SKM-1 treated with dmso at 0.1 percent for 144 hours (cell line): ENCODE measurements around the gene PIK3R5.
"Not testable (repeated sequence)": the region's sequence is repeated elsewhere in the genome, so short reads cannot be mapped to it uniquely, and the experiment has no call there.

ENCODE experiments used
- DNase-seq: peaks from one replicate; lab custom pipeline; 2025; ENCODE audit not compliant: unreplicated experiment; lab: John Stamatoyannopoulos, UW

PIK3R5 gene

DNA sequence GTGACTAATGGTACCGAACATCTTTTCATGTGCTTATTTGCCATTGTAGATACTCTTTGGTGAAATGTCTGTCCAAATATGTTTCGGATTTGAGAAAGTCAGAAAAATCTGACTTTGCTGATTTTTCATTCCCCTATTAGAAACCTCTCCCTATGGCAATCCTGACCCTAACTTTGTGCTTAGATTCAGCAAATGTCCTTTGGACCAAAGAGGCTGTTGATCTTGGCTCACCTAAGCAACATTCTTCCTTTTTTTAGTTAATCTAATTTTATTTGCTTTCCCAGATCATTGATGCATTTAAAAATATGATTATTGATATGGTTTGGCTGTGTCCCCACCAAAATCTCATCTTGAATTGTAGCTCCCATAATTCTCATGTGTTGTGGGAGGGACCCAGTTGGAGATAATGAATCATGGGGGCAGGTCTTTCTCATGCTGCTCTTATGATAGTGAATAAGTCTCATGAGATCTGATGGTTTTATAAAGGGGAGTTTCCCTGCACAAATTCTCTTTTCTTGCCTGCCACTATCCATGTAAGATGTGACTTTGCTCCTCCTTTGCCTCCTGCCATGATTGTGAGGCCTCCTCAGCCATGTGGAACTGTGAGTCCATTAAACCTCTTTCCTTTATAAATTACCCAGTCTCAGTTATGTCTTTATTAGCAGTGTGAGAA lies 22.9 kb upstream of the PIK3R5 start:
- DNase-seq: not testable (repeated sequence)

DNA sequence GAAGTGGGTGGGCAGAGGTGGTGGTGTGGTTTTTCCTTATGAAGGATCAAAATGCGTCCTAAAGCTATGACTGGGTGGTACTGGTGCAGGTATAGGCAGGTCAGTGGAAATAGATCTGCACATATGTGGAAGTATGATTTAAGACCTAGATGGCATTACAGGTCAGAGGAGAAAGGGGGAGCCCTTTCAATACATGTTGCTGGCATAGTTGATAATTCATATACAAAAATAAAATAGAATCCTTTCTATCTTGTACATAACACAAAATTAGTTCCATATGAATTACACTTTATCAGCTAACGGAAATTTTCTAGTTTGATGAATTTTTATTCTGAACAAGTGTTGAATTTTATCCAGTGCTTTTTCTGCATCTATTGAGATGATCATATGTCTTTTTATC lies 20.8 kb upstream of the PIK3R5 start:
- DNase-seq: no peak

DNA sequence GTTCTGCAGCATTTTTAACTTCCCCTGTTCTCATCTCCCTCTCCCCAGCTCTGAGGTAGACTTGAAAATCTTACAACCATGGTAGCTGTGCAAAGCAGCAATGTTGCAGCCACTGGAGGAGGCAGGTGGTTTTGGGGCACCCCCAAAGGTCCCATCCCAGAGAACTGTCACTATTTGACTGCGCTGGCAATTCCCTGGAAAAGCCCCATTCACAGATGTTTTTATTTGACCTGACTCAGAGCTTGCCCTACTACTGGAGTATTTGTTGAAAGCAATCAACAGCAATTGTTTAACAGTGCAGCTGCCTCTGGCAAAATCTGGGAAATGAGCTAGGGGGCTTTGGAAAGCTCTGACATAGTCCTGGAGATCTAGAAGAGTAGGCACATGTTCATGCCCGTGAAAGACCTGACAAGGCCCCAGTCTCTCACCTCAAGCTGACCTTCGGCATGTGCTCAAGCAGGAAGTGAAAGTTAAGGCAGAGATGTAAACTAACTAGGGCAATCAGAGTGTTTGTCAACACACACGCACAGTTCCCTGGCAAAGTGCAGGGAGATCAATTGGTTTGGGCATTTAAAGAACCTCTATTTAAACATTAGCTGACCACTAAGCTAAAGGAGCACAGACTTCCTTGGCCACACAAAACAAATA lies 19.7 kb upstream of the PIK3R5 start:
- DNase-seq: peak; percentile 3

DNA sequence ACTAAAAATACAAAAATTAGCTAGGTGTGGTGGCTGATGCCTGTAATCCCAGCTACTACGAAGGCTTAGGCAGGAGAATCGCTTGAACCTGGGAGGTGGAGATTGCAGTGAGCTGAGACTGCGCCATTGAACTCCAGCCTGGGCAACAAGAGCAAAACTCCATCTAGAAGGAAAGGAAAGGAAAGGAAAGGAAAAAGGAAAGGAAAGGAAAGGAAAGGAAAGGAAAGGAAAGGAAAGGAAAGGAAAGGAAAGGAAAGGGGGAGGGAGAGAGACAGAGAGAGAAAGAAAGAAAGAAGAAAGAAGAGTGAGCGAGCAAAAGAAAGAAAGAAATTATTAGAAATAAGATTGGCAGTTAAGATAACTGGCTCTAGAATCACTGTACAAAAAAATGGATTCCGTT lies 18.7 kb upstream of the PIK3R5 start:
- not testable (repeated sequence) for DNase-seq

DNA sequence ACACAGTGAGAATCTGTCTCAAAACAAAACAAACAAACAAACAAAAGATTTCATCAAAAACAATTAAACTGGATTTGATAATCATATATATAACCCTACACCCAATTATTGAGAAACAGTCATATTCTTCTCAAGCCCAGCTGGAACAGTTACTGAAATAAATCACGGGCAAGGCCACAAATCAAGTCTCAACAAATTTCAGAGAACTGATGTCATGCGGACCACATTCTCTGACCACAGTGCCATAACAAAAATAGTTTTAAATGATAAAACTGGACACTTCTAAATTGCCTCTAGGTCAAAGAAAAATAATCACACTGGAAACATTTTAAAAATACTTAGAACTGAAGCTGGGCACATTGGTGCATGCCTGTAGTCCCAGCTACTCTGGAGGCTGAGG lies 15.9 kb upstream of the PIK3R5 start:
- no peak for DNase-seq

DNA sequence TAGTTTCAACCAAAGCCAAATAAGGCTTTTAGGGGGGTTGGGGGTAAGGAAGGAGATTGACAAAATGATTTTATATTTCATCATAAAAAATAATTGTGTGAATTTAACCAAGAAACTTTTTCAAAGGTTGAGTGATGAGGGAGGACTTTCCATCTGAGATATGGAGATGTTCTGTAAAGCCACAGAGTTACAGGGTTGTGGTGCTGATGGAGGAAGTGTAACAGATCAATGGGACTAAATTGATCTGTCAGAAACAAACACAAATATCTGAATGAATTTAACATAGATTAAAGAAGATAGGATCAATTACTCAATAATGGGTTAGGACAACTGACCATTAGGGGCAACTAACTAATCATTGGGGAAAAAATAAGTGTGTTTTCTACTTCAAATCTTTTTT lies 14.2 kb upstream of the PIK3R5 start:
- DNase-seq: no peak

DNA sequence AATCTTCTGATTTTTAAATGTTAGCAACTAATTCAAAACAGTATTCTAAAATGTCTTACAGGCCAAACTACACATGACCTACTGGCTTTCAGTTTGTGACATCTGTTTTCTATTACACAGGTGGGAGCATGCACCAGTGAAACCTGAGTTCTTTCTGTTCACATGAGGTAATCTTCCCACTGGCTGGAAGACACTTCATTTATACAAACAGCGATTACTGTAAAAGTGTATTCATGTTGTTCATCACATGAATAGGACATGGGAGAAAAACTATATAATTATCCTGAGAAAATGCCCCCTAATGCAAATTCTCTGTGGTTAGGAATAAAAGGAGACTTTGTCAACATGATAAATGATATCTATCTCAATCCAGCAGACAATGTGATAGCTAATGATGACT lies 11.1 kb upstream of the PIK3R5 start:
- no peak for DNase-seq

DNA sequence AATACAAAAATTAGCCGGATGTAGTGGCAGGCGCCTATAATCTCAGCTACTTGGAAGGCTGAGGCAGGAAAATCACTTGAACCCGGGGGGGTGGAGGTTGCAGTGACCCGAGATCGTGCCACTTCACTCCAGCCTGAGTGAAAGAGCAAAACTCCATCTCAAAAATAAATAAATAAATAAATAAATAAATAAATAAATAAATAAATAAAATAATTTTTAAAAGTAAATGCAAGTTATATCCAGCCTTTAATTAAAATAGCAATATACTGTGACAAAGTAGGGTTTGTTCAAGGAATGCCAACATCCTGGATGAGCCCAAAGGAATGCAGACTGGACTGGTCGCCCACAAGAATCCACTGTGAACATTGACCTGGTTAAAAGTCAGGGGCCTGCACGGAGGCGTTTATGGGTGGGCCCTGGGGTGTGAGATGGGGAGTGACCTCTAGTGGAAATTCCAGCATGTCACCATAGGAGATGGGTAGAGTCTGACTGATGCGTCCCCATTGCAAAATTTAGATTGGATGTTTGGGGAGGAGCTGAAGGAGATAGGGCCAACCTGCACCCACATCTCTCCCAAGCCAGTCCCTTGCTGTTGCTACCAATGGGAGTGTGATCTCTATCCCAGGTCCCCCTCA lies 9.7 kb upstream of the PIK3R5 start:
- DNase-seq: no peak

DNA sequence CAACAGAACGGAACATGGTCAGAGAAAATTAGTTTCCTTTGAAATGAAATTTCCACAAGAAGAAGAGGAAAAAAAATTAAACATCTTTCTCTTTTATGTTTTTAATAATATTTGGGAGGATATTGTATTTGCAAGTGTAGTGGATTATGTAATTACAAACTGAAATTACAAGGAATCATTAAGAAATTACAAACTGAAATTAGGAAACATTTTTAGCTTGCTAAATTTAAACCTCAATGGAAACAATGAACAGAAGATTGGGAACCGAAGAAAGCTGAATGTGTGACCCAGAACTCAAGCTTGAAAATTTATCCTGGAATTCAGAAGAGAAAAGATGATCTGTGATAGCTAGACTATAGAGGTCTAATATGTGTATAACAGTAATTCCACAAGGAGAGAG lies 4.4 kb upstream of the PIK3R5 start:
- DNase-seq: no peak

DNA sequence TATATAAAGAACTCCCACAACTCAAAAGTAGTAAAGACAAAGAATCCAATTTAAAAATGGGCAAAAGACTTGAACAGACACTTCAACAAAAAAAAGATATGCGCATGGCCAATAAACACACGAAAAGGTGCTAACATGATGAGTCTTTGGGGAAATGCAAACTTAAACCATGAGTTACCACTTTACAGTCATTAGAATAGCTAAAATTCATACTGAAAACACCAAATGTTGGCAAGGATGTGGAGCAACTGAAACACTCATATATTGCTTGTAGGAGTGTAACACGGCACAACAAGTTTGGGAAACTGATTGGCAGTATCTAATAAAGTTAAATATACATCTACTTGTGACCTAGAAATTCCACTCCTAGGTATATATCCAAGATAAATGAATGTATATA lies 3.0 kb upstream of the PIK3R5 start:
- no peak for DNase-seq

DNA sequence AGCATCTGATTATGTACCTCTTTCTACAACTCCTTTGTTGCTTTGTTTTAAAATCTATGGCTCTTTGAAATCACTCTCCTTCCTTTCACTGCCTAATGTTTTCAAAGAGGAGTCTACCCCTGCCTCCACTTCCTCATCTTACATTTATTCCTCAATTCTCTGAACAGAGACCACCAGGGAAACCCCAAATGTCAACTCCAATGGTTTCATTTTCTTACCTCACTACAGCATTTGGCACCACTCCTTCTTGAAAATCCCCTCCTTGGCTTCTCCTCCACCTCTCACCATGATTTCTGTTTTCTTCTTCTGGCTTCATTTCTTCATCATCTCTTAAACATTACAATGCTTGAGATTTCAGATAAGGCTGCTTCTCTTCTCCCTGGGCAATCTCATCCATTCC lies 2.4 kb upstream of the PIK3R5 start:
- DNase-seq: no peak

DNA sequence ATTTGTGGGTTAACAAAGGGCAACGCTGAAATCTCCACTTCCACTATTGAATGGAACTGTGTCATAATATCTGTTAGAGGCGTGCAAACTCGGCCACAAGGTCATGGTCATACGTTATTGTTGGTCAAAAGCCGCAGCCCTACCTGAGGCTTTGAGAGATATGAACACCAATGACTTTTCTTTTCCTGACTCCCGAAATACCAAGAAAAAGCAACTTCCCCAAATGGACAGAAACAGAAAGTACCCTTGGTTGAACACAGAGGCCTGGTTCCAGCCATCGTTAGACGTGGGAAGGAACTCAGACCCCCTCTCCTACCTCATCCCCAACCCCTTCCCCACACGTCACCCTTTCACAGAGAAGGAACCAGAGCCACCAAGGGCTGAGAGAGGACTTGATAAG lies 1.4 kb upstream of the PIK3R5 start:
- peak; percentile 75 for DNase-seq

DNA sequence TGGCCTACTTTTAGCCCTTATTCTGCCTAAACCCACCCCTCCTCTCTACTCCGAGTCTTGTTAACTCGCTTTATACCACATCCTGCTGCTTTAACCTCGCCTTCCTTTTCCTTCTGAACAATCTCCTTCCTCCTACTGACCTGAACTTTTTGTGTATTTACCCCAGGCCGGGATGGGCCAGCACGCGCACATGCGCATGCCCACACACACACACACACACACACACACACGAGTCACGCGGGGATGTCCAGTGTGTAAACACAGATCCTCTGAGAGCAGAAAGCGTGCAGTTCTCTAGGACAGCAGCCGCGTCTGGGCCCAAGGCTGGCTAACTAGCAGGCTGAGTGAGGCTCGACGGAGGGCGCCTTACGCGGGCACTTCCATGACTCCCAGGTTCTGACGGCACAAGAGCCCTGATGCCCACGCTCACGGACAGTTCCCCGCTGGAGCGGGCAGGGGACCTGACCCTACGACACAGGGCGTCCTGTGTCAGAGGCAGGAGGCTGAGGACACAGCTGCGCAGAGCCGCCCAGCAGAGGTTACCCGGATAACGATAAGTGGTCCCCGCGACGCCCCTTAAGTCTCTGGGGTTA lies 610 bp downstream of the PIK3R5 start:
- no peak for DNase-seq

DNA sequence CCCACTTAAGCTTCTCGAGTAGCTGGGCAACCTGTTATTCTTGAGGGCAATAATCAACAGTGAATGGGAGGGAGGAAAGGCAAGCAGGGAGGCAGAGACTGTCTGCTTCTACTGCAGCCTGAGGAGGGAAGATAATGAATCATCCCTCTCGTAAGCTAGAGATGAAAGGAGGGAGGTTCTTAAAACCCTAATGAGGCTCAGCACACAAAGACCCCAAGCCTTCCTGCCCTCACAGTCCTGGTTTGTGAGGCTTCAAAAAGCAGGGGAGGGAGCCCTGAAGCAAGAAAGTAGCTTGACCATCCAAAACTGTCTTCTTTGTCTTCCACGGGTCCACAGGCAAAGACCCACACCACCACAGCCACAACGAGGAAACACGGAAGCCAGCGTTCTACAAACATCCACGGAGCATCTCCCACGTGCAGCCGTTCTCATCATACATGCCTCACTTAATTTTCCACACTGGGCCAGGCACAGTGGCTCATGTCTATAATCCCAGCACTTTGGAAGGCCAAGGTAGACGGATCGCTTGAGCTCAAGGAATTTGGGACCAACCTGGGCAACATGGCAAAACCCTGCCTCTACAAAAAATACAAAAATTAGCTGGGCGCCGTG lies 1.8 kb downstream of the PIK3R5 start:
- no peak for DNase-seq

DNA sequence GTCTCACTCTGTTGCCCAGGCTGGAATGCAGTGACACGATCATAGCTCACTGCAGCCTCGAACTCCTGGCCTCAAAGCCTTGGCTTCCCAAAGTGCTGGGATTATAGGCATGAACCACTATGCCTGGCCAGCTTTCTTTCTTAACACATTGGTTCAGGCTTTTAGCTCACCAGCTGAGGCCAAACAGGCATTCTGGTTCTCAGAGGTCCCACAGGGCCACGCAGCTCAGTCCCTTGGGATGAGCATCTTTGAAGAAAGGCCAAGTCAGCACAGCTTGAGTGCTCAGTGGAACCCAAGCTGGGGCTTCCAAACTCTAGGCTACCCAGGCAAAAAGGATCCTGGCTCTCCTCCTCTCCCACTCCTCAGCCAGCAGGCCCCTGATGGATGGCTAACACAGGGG lies 2.5 kb downstream of the PIK3R5 start:
- no peak for DNase-seq

DNA sequence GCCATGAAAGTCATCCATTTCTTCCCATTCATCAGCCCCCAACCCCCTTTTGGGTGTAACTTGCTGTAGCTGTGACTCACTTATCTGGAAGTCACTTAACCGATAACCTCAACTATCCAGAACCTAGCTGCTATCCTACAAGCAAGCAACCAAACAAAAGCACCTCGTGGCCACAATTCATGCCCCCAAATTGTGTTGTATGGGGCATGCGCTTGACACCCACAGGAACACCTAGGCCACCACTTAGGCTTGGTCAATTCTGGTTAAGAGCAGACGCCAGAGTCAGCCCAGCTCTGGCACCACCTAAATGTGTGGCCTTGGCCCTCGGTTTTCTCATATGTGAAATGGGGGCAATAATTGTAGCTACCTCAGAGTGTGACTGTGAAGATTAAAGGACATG lies 3.7 kb downstream of the PIK3R5 start:
- no peak for DNase-seq

DNA sequence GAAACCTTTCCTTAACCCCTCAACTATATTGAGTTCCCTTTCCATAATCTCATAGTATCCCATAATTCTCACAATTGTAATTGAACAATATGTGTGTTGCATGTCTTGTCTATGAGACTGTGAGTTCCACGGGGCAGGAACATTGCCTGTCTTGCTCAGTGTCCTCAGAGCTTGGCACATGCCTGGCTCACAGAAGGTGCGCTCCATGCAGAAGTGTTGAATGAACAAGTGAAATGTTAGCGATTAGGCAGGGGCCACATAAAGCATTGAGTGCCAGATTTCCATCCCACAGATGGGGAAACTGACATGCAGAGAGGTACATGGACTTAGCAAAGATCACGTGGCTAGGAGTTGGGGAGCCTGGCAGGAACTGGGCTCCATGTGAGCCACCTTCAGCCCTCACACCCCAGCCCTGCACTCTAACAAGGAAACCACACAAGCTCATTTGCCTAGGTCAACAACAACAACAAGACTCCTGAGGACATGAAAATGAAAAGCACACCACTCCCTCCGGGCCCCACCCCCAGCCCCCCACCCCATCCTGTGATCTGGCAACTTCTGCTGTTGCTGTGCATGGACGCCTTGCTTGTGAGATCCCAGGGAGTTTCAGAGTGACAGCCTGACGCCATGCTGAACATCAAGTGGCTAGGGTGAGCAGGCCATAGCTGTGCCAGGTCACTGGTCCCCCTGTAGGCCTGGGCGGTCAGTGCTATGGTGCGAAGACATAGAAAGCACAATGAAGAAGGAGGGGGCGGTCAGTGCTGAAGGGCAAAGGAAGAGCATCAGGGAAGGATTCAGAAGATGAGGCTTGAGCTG lies 5.0 kb downstream of the PIK3R5 start:
- DNase-seq: no peak

DNA sequence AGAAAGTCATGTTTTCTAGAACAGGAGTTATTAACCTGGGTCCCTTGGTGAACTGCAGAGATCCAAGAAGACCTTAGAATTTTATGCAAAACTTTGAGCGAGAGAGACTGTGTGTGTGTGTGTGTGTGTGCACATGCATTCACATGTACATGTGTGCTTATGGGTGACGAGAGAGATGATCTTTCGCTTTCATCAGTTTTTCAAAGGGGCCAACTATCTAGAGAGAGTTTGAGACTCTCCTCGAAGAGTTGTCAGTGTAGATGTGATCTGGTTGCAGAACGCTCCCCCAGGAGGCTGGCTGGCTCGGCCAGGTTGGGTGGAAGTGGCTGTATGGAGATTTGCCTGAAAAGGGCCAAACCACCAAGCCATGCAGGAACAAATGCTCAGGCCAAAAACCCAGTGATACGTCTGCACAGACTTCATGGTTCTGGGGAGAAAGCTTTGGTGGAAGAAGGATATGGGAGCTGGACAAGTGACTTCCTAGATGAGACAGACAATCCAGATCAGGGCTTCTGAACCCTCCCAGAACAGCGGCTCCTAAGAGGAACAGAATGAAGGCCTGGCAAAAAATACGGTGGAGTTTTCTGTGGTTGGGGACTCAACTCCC lies 6.1 kb downstream of the PIK3R5 start:
- DNase-seq: no peak

DNA sequence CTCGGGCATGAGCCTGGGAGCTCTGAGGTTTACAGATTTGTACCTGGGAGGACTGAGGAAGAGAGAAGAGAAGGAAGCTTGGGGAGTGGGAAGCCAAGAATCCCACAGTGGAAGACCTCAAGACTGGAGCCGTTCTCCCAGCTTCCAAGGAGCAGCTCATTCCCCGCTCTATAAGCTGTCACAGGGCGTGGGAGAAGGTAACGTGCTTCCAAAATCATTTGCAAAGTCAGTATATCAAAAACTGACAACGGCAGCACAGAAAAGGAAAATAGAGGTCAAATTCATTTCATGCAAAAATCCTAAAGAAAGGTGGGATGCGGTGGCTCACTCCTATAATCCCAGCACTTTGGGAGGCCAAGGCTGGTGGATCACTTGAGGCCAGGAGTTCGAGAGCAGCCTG lies 7.8 kb downstream of the PIK3R5 start:
- DNase-seq: no peak

DNA sequence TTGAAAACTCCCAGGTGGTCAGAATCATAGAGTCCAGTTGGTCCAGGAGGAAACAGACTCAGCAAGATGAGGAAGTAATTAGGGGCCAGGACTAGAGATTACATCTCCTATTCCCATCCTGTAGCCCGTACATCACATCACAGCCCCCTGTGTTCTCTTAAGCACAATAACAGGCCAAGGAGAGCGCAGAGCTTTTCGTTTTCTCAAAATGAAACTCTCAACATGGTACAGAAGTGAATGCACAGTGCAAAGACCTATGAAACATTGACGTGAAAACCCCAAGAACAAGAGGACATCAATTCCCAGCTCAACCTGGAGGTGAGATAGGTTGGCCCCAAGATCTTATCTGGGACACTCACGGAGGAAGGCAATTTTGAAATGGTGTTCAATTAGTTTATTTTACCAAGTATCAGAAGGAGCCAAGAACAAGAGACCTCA lies 9.0 kb downstream of the PIK3R5 start:
- DNase-seq: no peak
